Chondrocyte (in vitro differentiated cells): ENCODE measurements around the gene FAM217B. TPM values are rescaled to one million over a fixed set of nuclear protein-coding genes. Genes with fewer than 3 reads are reported as not detected.

Experiments
- DNase-seq: peaks from one replicate; pipeline ENCODE4 v3.0.0; 2021; ENCODE audit warnings: mixed read lengths, low spot score
- H3K27ac Mint-ChIP-seq: one replicate; pipeline ENCODE4 v1.8.0; 2021; ENCODE audit warnings: mild to moderate bottlenecking, moderate library complexity, mixed read lengths; ENCODE audit not compliant: unreplicated experiment
- H3K27me3 Mint-ChIP-seq: 2 replicates; pipeline ENCODE4 v1.8.0; 2021; ENCODE audit warnings: low read depth, mixed read lengths
- H3K36me3 Mint-ChIP-seq: 2 replicates; pipeline ENCODE4 v1.8.0; 2021; ENCODE audit warnings: low read depth, mixed read lengths
- H3K4me1 Mint-ChIP-seq: 2 replicates; pipeline ENCODE4 v1.8.0; 2021; ENCODE audit warnings: low read depth, mild to moderate bottlenecking, mixed read lengths
- H3K4me3 Mint-ChIP-seq: one replicate; pipeline ENCODE4 v1.8.0; 2021; ENCODE audit warnings: mild to moderate bottlenecking, moderate library complexity, mixed read lengths; ENCODE audit not compliant: unreplicated experiment
- H3K9me3 Mint-ChIP-seq: 2 replicates; pipeline ENCODE4 v1.8.0; 2021; ENCODE audit warnings: low read depth, mixed read lengths
- total RNA-seq: library from RNA; stranded (reverse); gene quantifications from 3 replicates; pipeline ENCODE4 v1.2.1, GENCODE V29; 2021
- TF ChIP-seq, protein P1 (sequence below): fragments of 200-600 bp; sonication (generic); IDR thresholded peaks from 2 replicates; pipeline ENCODE4 v1.5.0; 2021; ENCODE audit warnings: antibody characterized with exemption, mild to moderate bottlenecking, moderate library complexity

Gene FAM217B
- total RNA-seq, 1 donor from 2014 or later: 13.7 TPM

DNA sequence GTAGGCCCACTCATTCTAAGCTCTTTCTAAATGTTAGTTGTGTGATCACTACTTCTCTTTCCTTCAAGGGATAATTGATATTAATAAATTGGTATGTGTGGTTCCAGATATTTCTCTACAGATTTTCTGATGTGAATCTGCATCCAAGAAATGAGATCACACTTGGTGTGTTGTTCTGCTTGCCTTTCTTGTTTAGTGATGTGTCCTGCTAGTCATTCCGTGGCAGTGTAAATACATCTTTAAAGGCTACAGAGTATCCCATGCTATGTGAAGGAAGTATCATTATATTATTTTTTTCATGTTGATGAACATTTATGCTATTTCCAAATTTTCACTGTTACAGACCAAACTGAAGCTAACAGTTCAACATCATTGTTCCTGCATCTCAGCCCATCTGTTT, 31.2 kb downstream of the FAM217B start:
- TF ChIP-seq, protein P1, sequence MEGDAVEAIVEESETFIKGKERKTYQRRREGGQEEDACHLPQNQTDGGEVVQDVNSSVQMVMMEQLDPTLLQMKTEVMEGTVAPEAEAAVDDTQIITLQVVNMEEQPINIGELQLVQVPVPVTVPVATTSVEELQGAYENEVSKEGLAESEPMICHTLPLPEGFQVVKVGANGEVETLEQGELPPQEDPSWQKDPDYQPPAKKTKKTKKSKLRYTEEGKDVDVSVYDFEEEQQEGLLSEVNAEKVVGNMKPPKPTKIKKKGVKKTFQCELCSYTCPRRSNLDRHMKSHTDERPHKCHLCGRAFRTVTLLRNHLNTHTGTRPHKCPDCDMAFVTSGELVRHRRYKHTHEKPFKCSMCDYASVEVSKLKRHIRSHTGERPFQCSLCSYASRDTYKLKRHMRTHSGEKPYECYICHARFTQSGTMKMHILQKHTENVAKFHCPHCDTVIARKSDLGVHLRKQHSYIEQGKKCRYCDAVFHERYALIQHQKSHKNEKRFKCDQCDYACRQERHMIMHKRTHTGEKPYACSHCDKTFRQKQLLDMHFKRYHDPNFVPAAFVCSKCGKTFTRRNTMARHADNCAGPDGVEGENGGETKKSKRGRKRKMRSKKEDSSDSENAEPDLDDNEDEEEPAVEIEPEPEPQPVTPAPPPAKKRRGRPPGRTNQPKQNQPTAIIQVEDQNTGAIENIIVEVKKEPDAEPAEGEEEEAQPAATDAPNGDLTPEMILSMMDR: no peak
- Mint-ChIP-seq H3K27me3 (peaks cover 5% of the 10 kb centered on the region), H3K36me3 (no peaks in the 10 kb centered on the region), H3K27ac (no peak overlapping the region), H3K9me3 (peaks cover 2% of the 10 kb centered on the region), H3K4me1 (peaks cover 1% of the 10 kb centered on the region), H3K4me3 (no peak overlapping the region)
- DNase-seq: no peak

DNA sequence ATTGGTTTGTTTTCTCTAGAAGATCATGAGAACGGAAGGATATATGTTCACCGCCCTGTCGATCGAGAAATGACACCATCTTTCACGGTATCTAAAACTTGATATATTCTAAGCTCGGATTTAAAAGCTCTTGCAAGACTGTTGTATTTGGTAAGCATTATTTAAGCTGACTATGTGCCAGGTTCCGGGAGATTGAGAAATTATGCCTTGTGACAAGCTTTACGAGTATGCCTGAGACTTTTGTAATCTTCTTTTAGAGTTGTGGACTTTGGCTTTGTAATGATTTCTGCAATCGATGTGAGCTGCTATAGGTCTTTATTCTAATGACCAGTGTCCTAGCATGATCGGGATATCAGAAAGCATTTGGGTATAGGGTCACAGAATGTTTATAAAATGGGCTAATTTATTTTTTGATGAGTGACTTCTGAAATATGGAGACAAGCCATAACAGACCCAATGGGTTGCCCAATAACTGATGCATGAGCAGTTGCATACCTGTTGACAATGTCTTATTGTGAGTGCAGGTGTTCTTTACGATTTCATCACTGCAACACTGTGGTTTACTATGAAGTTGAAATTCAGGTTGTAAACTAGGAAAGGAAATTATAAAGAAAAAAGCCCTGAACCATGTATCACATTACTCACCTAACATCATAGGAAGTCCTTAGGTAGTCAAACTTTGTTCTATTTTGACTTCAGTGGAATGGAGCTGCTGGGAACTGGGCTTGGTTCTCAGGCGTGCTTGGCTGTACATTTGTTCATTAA, 32.0 kb downstream of the FAM217B start:
- Mint-ChIP-seq H3K4me3 (no peak overlapping the region), H3K36me3 (no peaks in the 10 kb centered on the region), H3K27ac (no peak overlapping the region), H3K27me3 (peaks cover 5% of the 10 kb centered on the region), H3K9me3 (peaks cover 2% of the 10 kb centered on the region), H3K4me1 (peaks cover 4% of the 10 kb centered on the region)
- TF ChIP-seq, protein P1: no peak
- no peak for DNase-seq

DNA sequence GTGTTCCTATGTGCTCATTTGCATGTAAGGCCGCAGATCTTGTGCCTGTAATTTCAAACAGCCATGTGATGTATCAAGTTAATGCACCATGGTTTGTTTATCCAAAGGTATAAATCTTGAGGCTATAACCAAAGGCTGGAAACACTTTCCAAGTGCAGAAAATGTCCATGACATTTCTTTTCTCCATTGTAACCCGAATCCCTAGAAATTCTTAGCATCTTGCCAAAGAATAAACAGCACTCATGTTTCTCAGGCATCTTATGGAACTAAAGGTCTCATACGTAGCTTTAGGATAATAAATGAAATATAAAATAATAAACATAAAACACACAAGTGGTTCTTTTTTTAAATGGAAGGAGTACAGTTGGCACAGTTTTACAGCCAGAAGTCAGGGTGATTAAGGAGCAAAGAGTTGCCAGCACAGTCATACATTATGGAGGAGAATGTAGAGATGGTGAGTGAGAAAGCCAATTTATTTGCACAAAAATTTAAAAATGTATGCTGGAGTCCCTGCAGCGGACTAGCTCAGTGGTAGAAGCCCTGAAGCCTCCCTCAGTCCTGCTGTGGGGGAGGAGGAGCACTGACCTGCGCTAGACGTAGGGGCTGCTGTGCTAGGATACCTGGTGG, 36.1 kb downstream of the FAM217B start:
- Mint-ChIP-seq H3K4me1 (peaks cover 4% of the 10 kb centered on the region), H3K27me3 (peaks cover 3% of the 10 kb centered on the region), H3K27ac (no peak overlapping the region), H3K36me3 (no peaks in the 10 kb centered on the region), H3K4me3 (no peak overlapping the region), H3K9me3 (peaks cover 5% of the 10 kb centered on the region)
- TF ChIP-seq, protein P1: no peak
- DNase-seq: no peak

DNA sequence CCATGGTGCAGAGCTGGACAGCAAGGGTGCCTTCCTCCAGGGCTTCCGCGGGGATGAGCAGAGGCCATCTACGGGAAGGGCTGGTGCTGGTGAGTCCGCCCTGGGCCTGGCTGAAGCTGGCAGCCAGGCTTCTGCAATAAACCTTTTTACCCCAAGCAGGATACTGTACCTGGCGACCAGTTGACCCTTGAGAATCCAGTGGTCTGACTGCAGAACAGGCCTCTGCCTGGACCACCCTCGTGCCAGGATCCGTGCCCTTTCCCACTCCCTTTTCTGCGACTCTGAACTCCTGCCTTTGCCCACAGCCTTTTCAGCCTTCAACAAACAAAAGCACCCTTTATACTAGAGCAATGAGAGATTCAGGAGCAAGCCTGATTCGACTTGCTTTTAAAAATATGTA, 36.9 kb downstream of the FAM217B start:
- TF ChIP-seq, protein P1: no peak
- H3K27ac Mint-ChIP-seq: no peak overlapping the region
- no peak for DNase-seq
- no peaks in the 10 kb centered on the region for H3K36me3 Mint-ChIP-seq
- no peaks in the 10 kb centered on the region for H3K27me3 Mint-ChIP-seq
- H3K9me3 Mint-ChIP-seq: peaks cover 9% of the 10 kb centered on the region
- peaks cover 4% of the 10 kb centered on the region for H3K4me1 Mint-ChIP-seq
- no peak overlapping the region for H3K4me3 Mint-ChIP-seq

DNA sequence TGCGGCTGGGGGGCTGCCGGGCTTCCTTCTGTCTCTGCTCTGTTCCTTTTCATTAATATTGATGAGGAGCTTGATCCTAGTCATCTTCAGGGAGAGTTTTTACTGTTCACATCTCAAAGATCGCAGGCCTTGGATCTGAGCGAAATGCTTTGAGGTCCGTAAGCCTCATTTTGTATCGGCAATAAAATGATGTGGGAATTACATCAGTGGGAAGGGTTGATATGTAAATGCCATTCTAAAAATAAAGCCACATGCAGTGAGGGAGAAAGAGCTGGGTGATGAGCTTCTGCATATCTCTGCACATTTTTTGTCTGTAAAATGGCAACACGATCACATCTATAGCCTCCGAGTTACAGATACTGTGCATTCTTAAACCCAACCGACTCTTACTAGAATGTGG, 42.9 kb downstream of the FAM217B start:
- no peak overlapping the region for H3K27ac Mint-ChIP-seq
- peaks cover 9% of the 10 kb centered on the region for H3K9me3 Mint-ChIP-seq
- peaks cover 6% of the 10 kb centered on the region for H3K4me1 Mint-ChIP-seq
- no peaks in the 10 kb centered on the region for H3K36me3 Mint-ChIP-seq
- TF ChIP-seq, protein P1: no peak
- no peak for DNase-seq
- no peak overlapping the region for H3K4me3 Mint-ChIP-seq
- no peaks in the 10 kb centered on the region for H3K27me3 Mint-ChIP-seq
